HepG2 (cell line): ENCODE results near the gene SLC2A13. TPM values are rescaled to one million over a fixed set of nuclear protein-coding genes. Genes with fewer than 3 reads are reported as not detected.

Experiments
- ARNT ChIP-seq: fragments of 450-650 bp; IDR thresholded peaks from 2 replicates; pipeline ENCODE4 v1.6.1; 2017
- CAMTA2 ChIP-seq: sonication (generic); formaldehyde crosslinking; IDR thresholded peaks from 2 replicates; pipeline ENCODE4 v1.4.0; 2020; ENCODE audit warnings: mild to moderate bottlenecking, missing genetic modification reagents, borderline replicate concordance
- CBX5 ChIP-seq: sonication (generic); formaldehyde crosslinking; IDR thresholded peaks from 2 replicates; pipeline ENCODE4 v1.4.0; 2020; ENCODE audit warnings: missing genetic modification reagents, borderline replicate concordance
- CCAR2 ChIP-seq: fragments of 200-400 bp; formaldehyde crosslinking; optimal IDR thresholded peaks from 2 replicates; pipeline ENCODE3; 2018; ENCODE audit warnings: low read depth, mild to moderate bottlenecking, low read length, moderate library complexity
- CTCF ChIP-seq: sonication (generic); formaldehyde crosslinking; IDR thresholded peaks from 2 replicates; pipeline ENCODE4 v1.5.0; 2020; ENCODE audit warnings: mild to moderate bottlenecking, missing genetic modification reagents, moderate library complexity
- IKZF5 ChIP-seq: IDR thresholded peaks from 2 replicates; pipeline ENCODE4 v1.6.1; 2018; ENCODE audit warnings: missing genetic modification reagents, mild to moderate bottlenecking, missing compliant biosample characterization
- JUNB ChIP-seq: sonication (generic); formaldehyde crosslinking; IDR thresholded peaks from 2 replicates; pipeline ENCODE4 v1.8.0; 2022; ENCODE audit warnings: missing genetic modification reagents, mild to moderate bottlenecking, borderline replicate concordance
- NR2F6 ChIP-seq, 2 experiments: IDR thresholded peaks; 2 replicates each; pipeline ENCODE4 v1.6.1; 2016; ENCODE audit warnings: antibody characterized with exemption in 1 of 2, mild to moderate bottlenecking in 1 of 2
- RFX5 ChIP-seq: IDR thresholded peaks from 2 replicates; pipeline ENCODE4 v1.6.1; 2011; ENCODE audit warnings: low read depth, low read length, improper control_type of control experiment
- SOX6 ChIP-seq, 2 experiments: fragments of 450-650 bp in 1 of 2; sonication (generic) in 1 of 2; formaldehyde crosslinking in 1 of 2; IDR thresholded peaks; 2 replicates each; pipeline versions ENCODE4 v1.4.0 to v1.6.1; 2017 to 2020; ENCODE audit warnings: antibody characterized with exemption in 1 of 2, mild to moderate bottlenecking in 1 of 2, missing genetic modification reagents in 1 of 2
- SP5 ChIP-seq: IDR thresholded peaks from 2 replicates; pipeline ENCODE4 v1.6.1; 2016; ENCODE audit warnings: low read depth, borderline replicate concordance
- TERF1 ChIP-seq: sonication (generic); formaldehyde crosslinking; IDR thresholded peaks from 2 replicates; pipeline ENCODE4 v1.8.0; 2022; ENCODE audit warnings: mild to moderate bottlenecking, missing genetic modification reagents, moderate library complexity
- ZBTB43 ChIP-seq: sonication (generic); formaldehyde crosslinking; conservative IDR thresholded peaks from 2 replicates; pipeline ENCODE4 v1.4.0; 2020; ENCODE audit warnings: missing genetic modification reagents
- ZBTB49 ChIP-seq: sonication (generic); formaldehyde crosslinking; IDR thresholded peaks from 2 replicates; pipeline ENCODE4 v1.4.0; 2020; ENCODE audit warnings: missing genetic modification reagents, borderline replicate concordance
- ZKSCAN5 ChIP-seq: sonication (generic); formaldehyde crosslinking; IDR thresholded peaks from 2 replicates; pipeline ENCODE4 v1.5.1; 2020; ENCODE audit warnings: mild to moderate bottlenecking, missing genetic modification reagents
- ZNF160 ChIP-seq: sonication (generic); formaldehyde crosslinking; IDR thresholded peaks from 2 replicates; pipeline ENCODE4 v1.8.0; 2022; ENCODE audit warnings: mild to moderate bottlenecking, inconsistent platforms, missing genetic modification reagents
- ZNF292 ChIP-seq: sonication (generic); formaldehyde crosslinking; IDR thresholded peaks from 2 replicates; pipeline ENCODE4 v1.8.1; 2022; ENCODE audit warnings: mild to moderate bottlenecking, low read depth, missing genetic modification reagents, borderline replicate concordance
- ZNF350 ChIP-seq: sonication (generic); formaldehyde crosslinking; IDR thresholded peaks from 2 replicates; pipeline ENCODE4 v1.4.0; 2020; ENCODE audit warnings: mild to moderate bottlenecking, low read depth, missing genetic modification reagents, borderline replicate concordance
- ZNF567 ChIP-seq: sonication (generic); formaldehyde crosslinking; IDR thresholded peaks from 2 replicates; pipeline ENCODE4 v1.8.1; 2023; ENCODE audit warnings: mild to moderate bottlenecking, missing genetic modification reagents, borderline replicate concordance
- ZNF784 ChIP-seq: sonication (generic); formaldehyde crosslinking; IDR thresholded peaks from 2 replicates; pipeline ENCODE4 v1.5.1; 2020; ENCODE audit warnings: missing genetic modification reagents, mild to moderate bottlenecking, borderline replicate concordance
- polyA plus RNA-seq, 8 experiments: library from polyadenylated mRNA; depleted of rRNA in 3 of 8; stranded (reverse) in 7 of 8; unstranded in 1 of 8; fragments of >200 nt; fragmentation: Illumina TruSeq in 4 of 8; extraction: Trizol in 4 of 8; gene quantifications; 2 replicates each; pipeline versions ENCODE4 v1.2.1 to v1.2.3, GENCODE V29; 2011 to 2016; ENCODE audit warnings: low read depth in 4 of 8, missing spikeins in 1 of 8, mixed read lengths in 1 of 8; ENCODE audit not compliant: insufficient read depth in 1 of 8
- total RNA-seq, 5 experiments: library from RNA; depleted of rRNA; stranded (reverse); fragments of >200 nt; fragmentation: Illumina TruSeq; extraction: Trizol; gene quantifications; 2 replicates each; pipeline ENCODE4 v1.2.3, GENCODE V29; 2016; ENCODE audit warnings: low read depth in 1 of 5

SLC2A13 gene
- total and polyA plus RNA-seq, 2 of the 13 experiments (the other 11 are each of a cell fraction or from before 2014, with no cell fraction given) = 5.5 to 6.0 TPM

GRCh38 chr12:40105515-40106201 lies at the start of gene SLC2A13 (continued):
- TF ChIP-seq RFX5 (no peak), CAMTA2 (no peak), SP5 (CRISPR knock-in tag) (no peak; the same call in 1 of the 2 replicates), ZKSCAN5 (no peak), ZNF784 (CRISPR knock-in tag) (no peak), TERF1 (CRISPR knock-in tag) (no peak), CCAR2 (no peak), ARNT (no peak), NR2F6 (IDR thresholded peaks at IDR 0.05) (no peak), NR2F6 (CRISPR knock-in tag; IDR thresholded peaks at IDR 0.05) (no peak), ZBTB49 (CRISPR knock-in tag) (no peak), ZBTB43 (CRISPR knock-in tag) (no peak), JUNB (CRISPR knock-in tag) (no peak), ZNF160 (CRISPR knock-in tag) (no peak; the same call in 1 of the 2 replicates), ZNF567 (CRISPR knock-in tag) (no peak), ZNF292 (CRISPR knock-in tag) (no peak), ZNF350 (CRISPR knock-in tag) (no peak), CBX5 (no peak), SOX6 (IDR thresholded peaks at IDR 0.05) (no peak), SOX6 (CRISPR knock-in tag; IDR thresholded peaks at IDR 0.05) (no peak), IKZF5 (CRISPR knock-in tag) (no peak), CTCF (CRISPR knock-in tag) (no peak)
